DND-41 (cell line): ENCODE data around the gene AKAP5.

Experiments used
- EZH2 ChIP-seq: IDR thresholded peaks from 3 replicates; pipeline ENCODE4 v1.6.1; 2012; ENCODE audit warnings: borderline replicate concordance, low read depth, mild to moderate bottlenecking, moderate library complexity, low read length, inconsistent platforms; ENCODE audit not compliant: severe bottlenecking
- TF ChIP-seq, protein P1 (sequence below): IDR thresholded peaks from 2 replicates; pipeline ENCODE4 v1.5.1; 2012; ENCODE audit warnings: borderline replicate concordance, low read length, moderate library complexity, mild to moderate bottlenecking; ENCODE audit not compliant: poor library complexity, severe bottlenecking; ENCODE audit errors: extremely low read depth

DNA sequence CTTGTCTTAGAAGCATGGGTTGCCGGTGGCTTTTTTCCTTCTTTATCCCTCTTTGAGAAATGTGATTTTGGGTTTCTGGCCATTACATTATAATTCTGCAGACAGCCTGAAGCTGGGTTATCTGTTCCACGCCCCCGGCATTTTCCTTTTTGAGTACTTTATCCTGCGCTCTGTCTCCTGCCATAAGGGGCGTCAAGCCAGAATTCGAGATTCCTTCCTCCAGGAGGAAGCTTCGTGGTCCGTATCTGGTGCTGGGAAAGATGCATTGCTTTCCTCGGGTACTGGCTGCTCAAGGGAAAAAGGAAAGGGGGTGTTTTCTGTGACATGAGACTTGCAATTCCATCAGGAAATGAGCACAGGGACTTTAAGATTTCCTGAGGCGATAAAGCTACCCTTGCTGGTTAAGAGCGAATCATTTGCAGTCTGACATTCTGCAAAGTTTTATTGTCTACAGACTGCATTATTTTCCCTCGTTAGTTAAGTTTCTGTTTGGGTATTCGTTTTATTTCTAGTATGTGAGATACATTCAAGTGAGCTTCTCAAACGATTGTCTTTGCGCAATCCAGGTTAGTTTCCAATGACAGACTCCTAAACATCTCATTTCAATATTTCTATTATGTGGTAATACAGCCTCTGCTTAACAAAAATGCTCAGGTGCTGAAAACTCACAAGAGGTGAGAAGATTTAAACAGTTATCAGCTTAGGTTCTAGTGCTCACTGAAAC lies 694 bp downstream of the AKAP5 start:
- TF ChIP-seq, protein P1, sequence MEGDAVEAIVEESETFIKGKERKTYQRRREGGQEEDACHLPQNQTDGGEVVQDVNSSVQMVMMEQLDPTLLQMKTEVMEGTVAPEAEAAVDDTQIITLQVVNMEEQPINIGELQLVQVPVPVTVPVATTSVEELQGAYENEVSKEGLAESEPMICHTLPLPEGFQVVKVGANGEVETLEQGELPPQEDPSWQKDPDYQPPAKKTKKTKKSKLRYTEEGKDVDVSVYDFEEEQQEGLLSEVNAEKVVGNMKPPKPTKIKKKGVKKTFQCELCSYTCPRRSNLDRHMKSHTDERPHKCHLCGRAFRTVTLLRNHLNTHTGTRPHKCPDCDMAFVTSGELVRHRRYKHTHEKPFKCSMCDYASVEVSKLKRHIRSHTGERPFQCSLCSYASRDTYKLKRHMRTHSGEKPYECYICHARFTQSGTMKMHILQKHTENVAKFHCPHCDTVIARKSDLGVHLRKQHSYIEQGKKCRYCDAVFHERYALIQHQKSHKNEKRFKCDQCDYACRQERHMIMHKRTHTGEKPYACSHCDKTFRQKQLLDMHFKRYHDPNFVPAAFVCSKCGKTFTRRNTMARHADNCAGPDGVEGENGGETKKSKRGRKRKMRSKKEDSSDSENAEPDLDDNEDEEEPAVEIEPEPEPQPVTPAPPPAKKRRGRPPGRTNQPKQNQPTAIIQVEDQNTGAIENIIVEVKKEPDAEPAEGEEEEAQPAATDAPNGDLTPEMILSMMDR: no peak
- no peak for TF ChIP-seq EZH2
